ENCODE data around the gene FHIT.

- TF ChIP-seq CTCF (IDR thresholded peaks at IDR 0.05), result no peak
- TF ChIP-seq POLR2A (IDR thresholded peaks at IDR 0.05), result no peak
Measured at GRCh38 chr3:60645801-60646200, 605.5 kb downstream of the FHIT start.
